ENCODE data around the gene PTOV1. TPM values are rescaled to one million over a fixed set of nuclear protein-coding genes. Genes with fewer than 3 reads are reported as not detected.

The PTOV1 gene
- total RNA-seq, 1 experiment from 2014 or later = 25.8 TPM

DNA sequence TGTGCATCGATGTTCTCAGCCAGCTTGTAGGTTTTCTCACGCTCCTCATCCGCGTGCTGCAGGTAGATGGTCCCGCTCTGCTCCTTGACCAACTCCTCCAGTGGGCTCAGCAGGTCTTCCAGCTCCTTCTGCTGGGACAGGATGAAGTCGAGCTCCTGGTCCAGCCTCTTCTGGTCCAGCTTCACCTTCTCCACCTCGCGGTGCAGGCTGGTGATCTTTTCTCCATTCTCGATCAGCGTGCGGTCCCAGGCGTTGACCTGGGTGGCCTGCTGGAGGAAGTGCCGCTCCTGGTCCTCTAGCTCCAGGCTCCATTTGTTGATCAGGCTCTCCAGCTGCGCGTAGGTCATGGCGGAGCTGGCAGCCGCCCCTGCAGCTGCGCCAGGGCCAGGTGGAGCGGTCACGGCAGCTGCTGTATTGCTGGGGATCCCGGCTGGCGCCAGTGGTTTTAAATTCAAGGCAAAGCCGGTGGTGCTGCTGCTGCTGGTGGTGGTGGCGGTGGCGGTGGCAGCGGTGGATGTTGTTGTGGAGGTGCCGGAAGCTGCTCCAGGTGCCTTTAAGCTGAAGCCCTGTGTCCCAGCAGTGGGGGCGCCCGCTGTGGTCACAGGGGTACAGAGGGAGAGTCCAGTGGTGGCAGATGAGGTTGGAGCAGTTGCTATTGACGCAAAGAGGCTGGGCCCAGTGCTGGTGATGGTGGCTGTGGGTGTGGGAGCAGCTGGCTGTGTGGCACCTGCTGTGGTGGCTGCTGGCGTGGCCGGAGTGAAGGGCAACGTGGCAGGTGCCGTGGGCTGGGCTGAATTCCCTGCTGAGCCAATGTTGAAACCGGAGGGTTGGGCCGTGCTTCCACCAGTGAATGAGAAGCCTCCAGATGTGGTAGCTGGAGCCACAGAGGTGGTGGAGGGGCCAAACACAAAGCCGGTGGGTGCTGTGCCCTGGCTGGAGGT, 57.8 kb downstream of the PTOV1 start:
- DNase-seq (ENCODE audit: extremely low read depth, low read depth) = no peak

DNA sequence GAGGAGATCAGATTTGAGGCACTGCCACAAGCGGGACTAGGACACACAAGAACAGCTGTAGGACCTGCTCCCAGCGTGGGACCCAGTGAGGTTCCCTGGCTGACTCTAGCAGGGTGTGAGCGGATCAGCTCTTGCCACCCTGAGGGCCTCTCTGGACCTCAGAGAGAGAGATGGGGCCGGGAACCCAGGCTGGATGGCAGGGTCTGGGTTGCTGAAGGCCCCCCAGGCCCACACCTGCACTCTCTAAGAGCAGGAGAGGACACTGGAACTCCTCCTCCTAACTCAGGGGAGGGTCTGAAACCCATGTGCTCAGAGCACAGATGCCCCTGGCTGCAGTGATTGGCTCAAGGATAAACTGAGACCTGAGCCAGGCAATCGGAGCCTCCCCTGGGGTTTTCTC, 59.2 kb downstream of the PTOV1 start:
- no peak for DNase-seq (ENCODE audit: extremely low read depth, low read depth)

Small RNAs within 50 kb of the gene (small RNA-seq; reads per million reads assigned to genes)
- 0.02 to 0.06 reads per million in 2 experiments for gene MIR4749

Other genes with a start within 250 kb of the PTOV1 start
- gene RRAS, start 211.0 kb upstream of the PTOV1 start, total RNA-seq (2014; rRNA removed; shearing (Covaris generic)) = 17.2 and 19.6 TPM in 2 replicates
- 8.3 and 12.3 TPM in 2 replicates for gene SCAF1, start 208.9 kb upstream of the PTOV1 start, total RNA-seq (2014; rRNA removed; shearing (Covaris generic))
- gene IRF3, start 185.3 kb upstream of the PTOV1 start, total RNA-seq (2014; rRNA removed; shearing (Covaris generic)) = 36.5 and 38.0 TPM in 2 replicates
- 16.4 and 17.5 TPM in 2 replicates for gene BCL2L12, start 185.2 kb upstream of the PTOV1 start, total RNA-seq (2014; rRNA removed; shearing (Covaris generic))
- gene PRMT1, start 173.9 kb upstream of the PTOV1 start, total RNA-seq (2014; rRNA removed; shearing (Covaris generic)) = 228 and 254 TPM in 2 replicates
- 3.1 and 3.2 TPM in 2 replicates for gene ADM5, start 161.6 kb upstream of the PTOV1 start, total RNA-seq (2014; rRNA removed; shearing (Covaris generic))
- gene CPT1C, start 160.0 kb upstream of the PTOV1 start, total RNA-seq (2014; rRNA removed; shearing (Covaris generic)) = 1.7 and 2.2 TPM in 2 replicates
- not detected in 2 replicates for gene TSKS, start 87.9 kb upstream of the PTOV1 start, total RNA-seq (2014; rRNA removed; shearing (Covaris generic))
- gene AP2A1, start 84.2 kb upstream of the PTOV1 start, total RNA-seq (2014; rRNA removed; shearing (Covaris generic)) = 25.6 and 29.1 TPM in 2 replicates
- gene FUZ, start 37.9 kb upstream of the PTOV1 start, total RNA-seq (2014; rRNA removed; shearing (Covaris generic)) = 0.14 and 1.0 TPM in 2 replicates
- 12.5 and 13.4 TPM in 2 replicates for gene MED25, start 32.9 kb upstream of the PTOV1 start, total RNA-seq (2014; rRNA removed; shearing (Covaris generic))
- 22.3 and 31.4 TPM in 2 replicates for gene PNKP, start 16.4 kb downstream of the PTOV1 start, total RNA-seq (2014; rRNA removed; shearing (Covaris generic))
- gene AKT1S1, start 26.2 kb downstream of the PTOV1 start, total RNA-seq (2014; rRNA removed; shearing (Covaris generic)) = 16.2 and 17.0 TPM in 2 replicates
- gene TBC1D17, start 26.5 kb downstream of the PTOV1 start, total RNA-seq (2014; rRNA removed; shearing (Covaris generic)) = 6.9 and 9.5 TPM in 2 replicates
- gene IL4I1, start 45.7 kb downstream of the PTOV1 start, total RNA-seq (2014; rRNA removed; shearing (Covaris generic)) = not detected in 2 replicates
- gene ATF5, start 78.0 kb downstream of the PTOV1 start, total RNA-seq (2014; rRNA removed; shearing (Covaris generic)) = 21.7 and 22.5 TPM in 2 replicates
- 20.5 and 22.3 TPM in 2 replicates for gene NUP62, start 78.3 kb downstream of the PTOV1 start, total RNA-seq (2014; rRNA removed; shearing (Covaris generic))
- not detected in 2 replicates for gene SIGLEC11, start 110.0 kb downstream of the PTOV1 start, total RNA-seq (2014; rRNA removed; shearing (Covaris generic))
- gene VRK3, start 174.2 kb downstream of the PTOV1 start, total RNA-seq (2014; rRNA removed; shearing (Covaris generic)) = 17.8 and 19.4 TPM in 2 replicates
- 9.3 and 9.5 TPM in 2 replicates for gene ZNF473, start 174.8 kb downstream of the PTOV1 start, total RNA-seq (2014; rRNA removed; shearing (Covaris generic))